HG03066 (cell line): ENCODE measurements around the gene EFNA5.
A peak's percentile ranks its signal among the peaks of the same experiment; 100 is the strongest.

ENCODE experiments used
- ATAC-seq: cut with Tn5 transposase; IDR thresholded peaks from one replicate; pipeline ENCODE4 v1.9.1; 2021; ENCODE audit warnings: low read depth; ENCODE audit not compliant: unreplicated experiment

EFNA5 gene

DNA sequence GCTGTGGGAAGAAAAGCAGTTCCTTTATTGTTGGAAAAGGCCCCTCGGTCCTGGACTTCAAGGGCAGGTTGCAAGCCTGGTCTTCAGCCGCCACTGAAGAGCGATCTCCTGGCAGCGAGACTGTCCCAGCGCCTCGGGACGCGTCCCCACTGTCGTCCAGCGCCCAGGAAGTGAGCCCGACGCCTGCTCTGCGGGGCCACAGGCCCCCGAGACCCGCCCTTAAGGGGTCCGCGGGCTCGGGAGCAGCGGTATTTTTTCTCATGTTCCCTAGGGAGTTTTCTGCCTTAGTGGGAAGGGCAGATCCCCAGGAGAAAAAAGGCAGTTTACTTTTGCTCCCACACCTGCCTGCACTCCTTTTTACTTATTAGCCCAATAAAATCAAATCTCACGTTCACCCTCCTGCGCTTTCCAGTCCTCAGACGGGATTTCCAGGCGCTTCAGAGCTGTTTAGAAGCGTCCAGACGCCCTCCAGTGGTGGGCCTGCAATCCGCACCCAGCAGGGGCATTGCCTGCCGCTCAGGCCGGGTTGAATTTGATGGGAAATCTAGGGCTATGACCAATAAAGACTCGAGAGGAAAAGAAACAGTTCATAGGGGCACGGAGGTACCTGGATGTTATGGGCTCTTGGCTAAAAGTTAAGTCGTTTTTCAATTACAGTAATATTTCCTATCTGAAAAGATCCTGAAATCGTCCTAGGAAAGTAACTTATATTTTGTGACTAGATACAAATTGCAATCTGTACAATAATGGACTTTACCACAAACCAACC is 2.8 kb upstream of the EFNA5 start:
- peak; percentile 46 for ATAC-seq

GRCh38 chr5:107673039-107673367 is 2.3 kb upstream of the EFNA5 start:
- ATAC-seq: no peak

DNA sequence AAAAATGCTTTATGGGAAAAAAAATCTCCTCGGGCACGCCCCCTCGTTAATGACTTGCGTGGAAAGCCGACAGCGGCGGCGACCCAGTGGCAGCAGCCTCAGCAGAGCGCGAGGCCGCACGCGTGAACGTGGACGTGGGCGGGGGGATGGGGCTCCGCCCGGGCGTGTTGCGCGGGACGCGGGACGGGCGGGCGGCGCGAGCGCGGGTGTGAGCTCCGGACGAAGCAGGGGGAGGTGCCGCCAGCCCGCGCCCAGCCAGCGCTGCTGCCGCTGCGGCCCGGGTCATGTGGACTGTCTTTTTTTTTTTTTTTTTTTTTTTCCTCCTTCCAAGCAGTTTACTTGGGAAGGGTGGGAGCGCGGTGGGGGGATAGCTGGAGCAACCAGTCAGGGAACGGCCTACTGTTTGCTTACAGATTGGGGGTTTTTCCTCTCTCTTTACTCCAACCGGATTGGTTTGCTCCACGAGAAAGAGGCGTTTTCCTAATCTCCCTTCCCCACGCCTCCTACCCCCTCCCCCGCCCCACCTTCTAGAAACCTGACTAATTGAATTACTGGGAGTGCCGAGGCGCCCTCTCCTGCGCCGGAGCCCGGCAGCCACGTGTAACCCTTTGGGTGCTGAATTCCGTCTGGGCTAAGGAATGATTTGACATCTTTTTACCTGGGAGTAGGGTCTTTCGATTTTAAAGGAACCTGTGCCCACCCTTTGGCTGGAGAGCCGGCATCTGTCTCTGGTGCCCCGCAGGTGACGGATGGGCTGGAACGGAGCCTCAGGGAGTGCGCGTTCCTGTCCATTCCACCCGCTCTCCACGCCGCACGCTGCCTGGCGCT is 1.7 kb upstream of the EFNA5 start:
- no peak for ATAC-seq

DNA sequence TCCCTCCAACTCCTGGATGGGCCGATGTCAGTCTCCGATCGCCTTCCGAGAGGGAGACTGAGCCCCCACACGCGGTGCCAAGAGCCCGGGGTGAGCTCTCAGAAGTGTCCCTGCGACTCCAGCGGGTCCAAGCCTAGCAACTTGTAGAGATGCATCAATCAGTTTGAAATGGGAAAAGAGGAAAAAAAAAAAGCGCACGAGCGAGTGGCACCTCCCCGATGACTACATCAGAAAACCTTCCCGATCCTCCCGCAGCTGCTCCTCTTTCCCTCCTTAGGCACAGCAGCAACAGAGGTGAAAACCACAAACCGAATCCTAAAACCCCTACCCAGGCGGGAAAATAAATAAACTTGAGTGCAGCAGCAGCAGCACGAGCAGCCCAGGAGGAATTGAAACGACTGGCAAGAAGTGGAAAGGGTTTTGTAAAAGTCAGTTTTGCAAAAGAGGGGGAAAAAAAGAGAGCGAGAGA is 1.0 kb upstream of the EFNA5 start:
- peak; percentile 1 for ATAC-seq

GRCh38 chr5:107670087-107670931 is 428 bp downstream of the EFNA5 start:
- peak; percentile 24 for ATAC-seq

- ATAC-seq: no peak
Observed at GRCh38 chr5:107669096-107670031, 1.4 kb downstream of the EFNA5 start.

- no peak for ATAC-seq
Observed at GRCh38 chr5:107668154-107669095, 2.3 kb downstream of the EFNA5 start.

GRCh38 chr5:107666051-107666655 is 4.6 kb downstream of the EFNA5 start:
- ATAC-seq: no peak

DNA sequence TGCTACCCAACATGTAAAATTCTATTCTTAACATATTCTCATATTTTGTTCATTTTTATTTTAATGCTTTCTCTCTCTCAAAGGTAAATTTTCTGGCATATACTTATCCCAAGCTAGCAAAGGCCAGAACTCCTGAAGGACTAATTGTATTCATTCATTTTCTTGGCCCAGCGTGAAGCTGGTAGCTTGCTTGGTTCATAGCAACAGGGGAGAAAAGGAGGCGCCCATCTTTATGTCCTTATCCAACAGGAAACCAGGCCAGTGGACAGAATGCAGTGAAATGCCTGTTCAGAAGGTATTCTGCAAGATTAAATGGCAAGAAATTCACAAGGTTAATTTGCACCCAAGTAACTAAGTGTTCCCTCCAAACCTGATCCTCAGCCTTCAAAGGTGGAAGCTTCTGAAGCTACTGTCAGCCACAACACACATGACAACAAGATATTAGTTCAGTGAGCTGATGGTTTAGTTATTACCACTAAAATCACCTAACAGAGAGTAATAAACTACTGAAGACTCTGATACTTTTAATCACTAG is 5.6 kb downstream of the EFNA5 start:
- ATAC-seq: no peak

DNA sequence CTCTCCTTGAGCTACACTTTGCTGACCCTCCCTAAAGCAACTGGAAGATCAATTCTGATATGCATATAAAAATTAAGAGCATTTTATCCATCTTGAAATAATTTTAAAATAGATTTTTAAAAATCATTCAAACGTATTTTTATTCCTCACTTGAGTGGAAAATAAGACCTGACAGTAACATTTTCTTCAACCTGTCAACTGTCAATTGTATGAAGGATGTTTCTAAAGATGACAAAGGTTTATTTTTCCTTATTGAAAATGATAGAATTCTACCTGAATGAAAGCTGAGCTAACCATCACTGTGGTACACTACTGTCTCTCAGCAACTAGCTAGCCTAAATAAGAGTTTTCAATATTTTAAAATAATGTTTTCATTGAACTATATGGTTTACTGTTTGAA is 7.0 kb downstream of the EFNA5 start:
- ATAC-seq: no peak

DNA sequence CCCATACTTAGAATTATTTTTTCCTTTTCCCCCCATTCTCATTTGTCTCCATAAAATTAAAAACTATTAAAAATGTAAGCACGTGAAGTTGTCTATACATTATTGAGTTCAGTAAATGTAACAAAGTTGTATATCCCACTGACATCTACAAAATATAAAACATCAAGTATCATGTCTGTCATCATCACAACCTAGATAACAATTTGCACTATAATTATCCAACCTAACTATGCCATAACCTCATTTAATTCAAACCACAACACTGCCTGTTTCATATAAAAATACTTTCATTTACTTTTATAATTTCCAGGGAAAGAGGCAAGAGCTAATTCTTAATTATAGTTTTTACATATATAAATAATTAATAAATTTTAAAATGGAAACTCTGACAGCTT is 9.1 kb downstream of the EFNA5 start:
- no peak for ATAC-seq

DNA sequence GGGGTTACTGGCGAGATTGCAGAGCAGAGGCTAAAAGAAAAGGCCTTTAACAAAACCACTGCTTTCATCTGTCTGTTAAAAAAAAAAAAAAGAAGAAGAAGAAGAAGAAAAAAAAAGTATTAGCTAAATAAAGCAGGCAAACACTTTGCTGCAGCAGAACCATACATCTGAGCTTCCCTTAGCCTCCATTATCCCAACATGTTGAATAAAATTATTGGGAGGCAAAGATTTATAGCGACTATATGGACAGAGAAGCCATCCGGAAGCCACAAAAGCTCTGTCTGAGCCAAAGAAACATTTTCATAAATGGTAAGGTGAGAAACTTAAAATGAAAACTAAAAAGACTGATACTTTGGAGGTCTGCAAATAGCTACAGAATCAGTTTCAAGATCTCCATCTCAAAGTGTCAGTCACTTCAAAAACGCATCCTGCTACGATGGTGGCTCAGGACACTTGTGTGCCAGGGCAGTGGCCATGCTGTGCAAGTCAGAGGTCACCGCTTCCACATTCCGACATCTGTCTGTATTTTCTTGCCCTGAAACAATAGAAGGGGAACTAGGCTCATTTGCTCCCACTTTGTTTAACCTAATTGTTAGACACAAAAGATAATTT is 9.6 kb downstream of the EFNA5 start:
- ATAC-seq: peak; percentile 75

DNA sequence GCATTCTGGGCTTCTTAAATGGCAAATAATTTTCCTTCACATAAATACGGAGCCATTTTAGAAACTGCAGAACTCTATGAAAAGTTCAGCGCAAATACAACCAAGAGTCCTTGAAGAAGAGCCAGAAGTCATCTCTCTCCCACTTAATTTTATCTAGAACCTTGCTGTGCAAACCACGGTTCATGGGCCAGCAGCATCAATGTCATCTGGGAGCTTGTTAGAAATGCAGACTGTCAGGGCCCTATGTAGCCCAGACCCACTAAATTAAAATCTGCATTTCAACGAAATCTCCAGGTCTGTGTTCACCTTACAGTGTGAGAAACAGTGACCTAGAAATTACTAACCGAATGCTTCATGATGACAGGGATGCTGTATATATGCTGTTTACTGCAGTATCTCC is 12.2 kb downstream of the EFNA5 start:
- no peak for ATAC-seq

GRCh38 chr5:107655831-107656230 is 14.9 kb downstream of the EFNA5 start:
- no peak for ATAC-seq

- ATAC-seq: no peak
Observed at GRCh38 chr5:107654827-107655226, 15.9 kb downstream of the EFNA5 start.

DNA sequence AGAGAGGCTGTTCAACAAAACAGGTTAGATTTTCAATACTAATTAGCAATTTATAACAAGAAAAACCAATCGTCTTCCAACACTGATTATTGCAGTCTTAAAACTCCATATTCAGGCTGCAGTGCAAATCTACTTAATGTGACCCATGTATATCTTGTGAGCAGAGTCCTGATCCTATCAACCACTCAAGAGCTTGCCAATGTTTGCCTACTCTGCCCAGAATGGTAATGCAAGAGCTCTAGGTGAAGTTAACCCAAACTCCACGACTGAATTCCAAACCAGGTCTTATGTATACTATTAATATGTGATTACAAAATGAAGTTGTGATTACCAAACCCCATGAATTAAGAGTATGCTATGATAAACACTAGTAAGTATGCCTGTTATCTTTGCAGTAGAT is 17.1 kb downstream of the EFNA5 start:
- ATAC-seq: no peak

DNA sequence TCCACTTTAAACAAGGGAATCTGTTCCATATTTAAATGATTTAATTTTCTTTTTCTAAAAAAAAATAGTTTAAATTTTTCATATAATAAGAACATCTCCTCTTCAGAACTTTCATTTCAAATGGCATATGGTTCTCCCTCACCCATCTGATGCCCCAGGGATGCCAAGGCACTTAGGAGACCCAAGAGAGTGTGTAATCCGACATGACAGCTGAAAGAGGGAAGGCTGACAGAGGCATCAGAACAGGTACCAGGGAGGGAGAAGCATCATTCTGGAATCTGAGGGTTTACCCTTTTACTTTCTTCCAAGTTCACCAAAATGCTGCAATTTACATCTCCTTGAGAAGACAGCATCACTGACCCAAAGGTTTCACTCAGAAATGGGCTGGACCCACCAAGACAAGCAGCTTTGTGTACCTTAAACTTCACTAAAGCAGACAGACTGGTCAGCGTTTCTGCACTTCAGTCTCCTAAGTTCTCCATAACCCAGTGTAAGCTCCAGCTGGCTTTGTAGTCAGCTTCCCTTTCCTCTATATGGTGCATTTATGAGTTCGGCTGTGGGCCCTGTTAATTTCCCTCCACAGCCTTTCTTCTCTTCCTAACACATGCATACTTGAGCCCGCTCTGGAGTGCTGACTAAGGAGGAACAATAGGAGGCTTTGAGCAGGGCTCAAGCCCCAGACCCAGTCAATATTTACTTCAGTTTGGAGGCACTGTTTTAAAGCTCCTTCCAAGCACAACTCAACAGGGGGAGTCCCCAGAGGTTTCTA is 17.7 kb downstream of the EFNA5 start:
- ATAC-seq: no peak
